ENCODE data around the gene ZP1.

GRCh38 chr11:60849641-60850520 is 17.5 kb upstream of the ZP1 start:
- TF ChIP-seq CTCF (IDR thresholded peaks at IDR 0.05) (no peak), JUN (CRISPR knock-in tag; IDR thresholded peaks at IDR 0.05) (no peak), ATF1 (CRISPR knock-in tag; IDR thresholded peaks at IDR 0.05) (no peak), ZSCAN18 (CRISPR knock-in tag; IDR thresholded peaks at IDR 0.05) (no peak), NFE2L1 (CRISPR knock-in tag; IDR thresholded peaks at IDR 0.05) (no peak)
- TF ChIP-seq, protein P1, sequence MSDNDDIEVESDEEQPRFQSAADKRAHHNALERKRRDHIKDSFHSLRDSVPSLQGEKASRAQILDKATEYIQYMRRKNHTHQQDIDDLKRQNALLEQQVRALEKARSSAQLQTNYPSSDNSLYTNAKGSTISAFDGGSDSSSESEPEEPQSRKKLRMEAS (CRISPR knock-in tag; IDR thresholded peaks at IDR 0.05) = no peak
